Liver (tissue), 3 donors: Measurements from ENCODE around the gene VNN1.

Source experiments
- EGR1 ChIP-seq, 2 donors: IDR thresholded peaks; 2 replicates each; pipeline ENCODE4 v1.6.1; 2016 to 2018; ENCODE audit warnings: antibody characterized with exemption in 2 of 2, low read depth in 2 of 2
- FOXA1 ChIP-seq: IDR thresholded peaks from 2 replicates; pipeline ENCODE4 v1.6.1; 2016; ENCODE audit warnings: antibody characterized with exemption
- GABPA ChIP-seq, 2 donors: IDR thresholded peaks in 1 of 2; conservative IDR thresholded peaks in 1 of 2; 2 replicates each; pipeline ENCODE4 v1.6.1; 2016; ENCODE audit warnings: antibody characterized with exemption in 2 of 2, mild to moderate bottlenecking in 1 of 2, moderate library complexity in 1 of 2
- JUND ChIP-seq, 2 donors: IDR thresholded peaks; 2 replicates each; pipeline ENCODE4 v1.6.1; 2016; ENCODE audit warnings: antibody characterized with exemption in 2 of 2
- NR2F2 ChIP-seq: IDR thresholded peaks from 2 replicates; pipeline ENCODE4 v1.6.1; 2016; ENCODE audit warnings: antibody characterized with exemption
- RAD21 ChIP-seq, 2 donors: IDR thresholded peaks; 2 replicates each; pipeline ENCODE4 v1.6.1; 2016; ENCODE audit warnings: antibody characterized with exemption in 2 of 2, mild to moderate bottlenecking in 2 of 2
- RXRA ChIP-seq, 2 donors: IDR thresholded peaks; 2 replicates each; pipeline ENCODE4 v1.6.1; 2017 to 2018; ENCODE audit warnings: antibody characterized with exemption in 2 of 2, mild to moderate bottlenecking in 1 of 2
- SP1 ChIP-seq: IDR thresholded peaks from 2 replicates; pipeline ENCODE4 v1.6.1; 2018; ENCODE audit warnings: antibody characterized with exemption, mild to moderate bottlenecking
- TAF1 ChIP-seq: conservative IDR thresholded peaks from 2 replicates; pipeline ENCODE4 v1.6.1; 2016; ENCODE audit warnings: antibody characterized with exemption, mild to moderate bottlenecking
- YY1 ChIP-seq: IDR thresholded peaks from 2 replicates; pipeline ENCODE4 v1.6.1; 2016; ENCODE audit warnings: antibody characterized with exemption, mild to moderate bottlenecking
- TF ChIP-seq, protein P1 (sequence below): fragments of 150-350 bp; IDR thresholded peaks from 2 replicates; pipeline ENCODE4 v1.5.1; 2017; ENCODE audit warnings: improper control_type of control experiment, low read depth, low read length; ENCODE audit not compliant: missing input control
- TF ChIP-seq, protein P2 (sequence below): IDR thresholded peaks from 2 replicates; pipeline ENCODE4 v1.6.1; 2016; ENCODE audit warnings: antibody characterized with exemption
- TF ChIP-seq, protein P3 (sequence below): IDR thresholded peaks from 2 replicates; pipeline ENCODE4 v1.6.1; 2016; ENCODE audit warnings: antibody characterized with exemption
- donor health status: healthy.
- donor health status: healthy.

DNA sequence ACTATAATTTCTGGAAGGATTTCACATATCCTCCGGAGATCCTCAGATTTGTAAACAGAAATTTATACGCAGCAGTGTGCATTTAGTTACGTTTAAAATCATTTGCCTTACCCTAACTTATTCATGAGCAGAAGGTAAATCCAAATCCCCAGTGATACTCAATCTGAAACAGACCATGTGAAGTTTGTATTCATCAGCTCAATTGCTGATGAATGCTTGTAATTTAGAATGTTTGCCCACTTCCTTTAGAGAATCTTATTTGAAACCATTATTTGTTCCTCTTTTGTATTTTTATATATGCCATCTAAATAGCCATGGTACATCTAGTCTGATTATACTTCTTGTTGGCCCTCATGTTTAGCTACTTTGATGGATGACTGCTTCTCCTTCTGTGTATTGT, 70.3 kb downstream of the VNN1 start:
- TF ChIP-seq, protein P1, sequence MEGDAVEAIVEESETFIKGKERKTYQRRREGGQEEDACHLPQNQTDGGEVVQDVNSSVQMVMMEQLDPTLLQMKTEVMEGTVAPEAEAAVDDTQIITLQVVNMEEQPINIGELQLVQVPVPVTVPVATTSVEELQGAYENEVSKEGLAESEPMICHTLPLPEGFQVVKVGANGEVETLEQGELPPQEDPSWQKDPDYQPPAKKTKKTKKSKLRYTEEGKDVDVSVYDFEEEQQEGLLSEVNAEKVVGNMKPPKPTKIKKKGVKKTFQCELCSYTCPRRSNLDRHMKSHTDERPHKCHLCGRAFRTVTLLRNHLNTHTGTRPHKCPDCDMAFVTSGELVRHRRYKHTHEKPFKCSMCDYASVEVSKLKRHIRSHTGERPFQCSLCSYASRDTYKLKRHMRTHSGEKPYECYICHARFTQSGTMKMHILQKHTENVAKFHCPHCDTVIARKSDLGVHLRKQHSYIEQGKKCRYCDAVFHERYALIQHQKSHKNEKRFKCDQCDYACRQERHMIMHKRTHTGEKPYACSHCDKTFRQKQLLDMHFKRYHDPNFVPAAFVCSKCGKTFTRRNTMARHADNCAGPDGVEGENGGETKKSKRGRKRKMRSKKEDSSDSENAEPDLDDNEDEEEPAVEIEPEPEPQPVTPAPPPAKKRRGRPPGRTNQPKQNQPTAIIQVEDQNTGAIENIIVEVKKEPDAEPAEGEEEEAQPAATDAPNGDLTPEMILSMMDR, result no peak
- TF ChIP-seq, protein P2, sequence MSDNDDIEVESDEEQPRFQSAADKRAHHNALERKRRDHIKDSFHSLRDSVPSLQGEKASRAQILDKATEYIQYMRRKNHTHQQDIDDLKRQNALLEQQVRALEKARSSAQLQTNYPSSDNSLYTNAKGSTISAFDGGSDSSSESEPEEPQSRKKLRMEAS, result no peak
- TF ChIP-seq TAF1 (no peak), RXRA (IDR thresholded peaks at IDR 0.05) (no peak), EGR1 (IDR thresholded peaks at IDR 0.05; ENCODE audit: low read depth in 2 of 2) (no peak), FOXA1 (no peak), JUND (IDR thresholded peaks at IDR 0.05) (no peak), YY1 (no peak), GABPA (IDR thresholded peaks at IDR 0.05 in 1 of 2, conservative IDR thresholded peaks at IDR 0.05 in 1 of 2) (no peak), SP1 (no peak), NR2F2 (no peak), RAD21 (IDR thresholded peaks at IDR 0.05) (no peak)
- TF ChIP-seq, protein P3, sequence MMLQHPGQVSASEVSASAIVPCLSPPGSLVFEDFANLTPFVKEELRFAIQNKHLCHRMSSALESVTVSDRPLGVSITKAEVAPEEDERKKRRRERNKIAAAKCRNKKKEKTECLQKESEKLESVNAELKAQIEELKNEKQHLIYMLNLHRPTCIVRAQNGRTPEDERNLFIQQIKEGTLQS, result no peak
